Measurements from ENCODE around the gene CNTNAP2.

DNA sequence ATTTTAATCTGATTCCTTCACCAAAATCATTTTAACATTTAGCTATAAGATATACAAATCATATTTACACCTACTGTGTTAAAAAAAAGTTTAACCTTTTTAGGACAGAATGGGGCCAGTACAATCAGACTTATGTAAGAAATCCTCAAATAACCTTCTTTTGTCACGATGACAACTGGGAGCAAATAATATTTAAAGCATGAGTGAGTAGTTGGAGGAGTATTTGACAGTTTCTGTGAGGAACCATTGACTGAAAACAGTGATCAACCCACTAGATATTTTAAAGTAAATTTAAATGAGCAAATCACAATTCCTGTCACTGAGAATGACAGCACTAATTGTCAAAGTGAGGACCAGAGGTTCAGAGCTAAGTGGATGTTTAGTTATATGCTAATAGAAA is 289.1 kb downstream of the CNTNAP2 start:
- TF ChIP-seq, protein P1, sequence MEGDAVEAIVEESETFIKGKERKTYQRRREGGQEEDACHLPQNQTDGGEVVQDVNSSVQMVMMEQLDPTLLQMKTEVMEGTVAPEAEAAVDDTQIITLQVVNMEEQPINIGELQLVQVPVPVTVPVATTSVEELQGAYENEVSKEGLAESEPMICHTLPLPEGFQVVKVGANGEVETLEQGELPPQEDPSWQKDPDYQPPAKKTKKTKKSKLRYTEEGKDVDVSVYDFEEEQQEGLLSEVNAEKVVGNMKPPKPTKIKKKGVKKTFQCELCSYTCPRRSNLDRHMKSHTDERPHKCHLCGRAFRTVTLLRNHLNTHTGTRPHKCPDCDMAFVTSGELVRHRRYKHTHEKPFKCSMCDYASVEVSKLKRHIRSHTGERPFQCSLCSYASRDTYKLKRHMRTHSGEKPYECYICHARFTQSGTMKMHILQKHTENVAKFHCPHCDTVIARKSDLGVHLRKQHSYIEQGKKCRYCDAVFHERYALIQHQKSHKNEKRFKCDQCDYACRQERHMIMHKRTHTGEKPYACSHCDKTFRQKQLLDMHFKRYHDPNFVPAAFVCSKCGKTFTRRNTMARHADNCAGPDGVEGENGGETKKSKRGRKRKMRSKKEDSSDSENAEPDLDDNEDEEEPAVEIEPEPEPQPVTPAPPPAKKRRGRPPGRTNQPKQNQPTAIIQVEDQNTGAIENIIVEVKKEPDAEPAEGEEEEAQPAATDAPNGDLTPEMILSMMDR (IDR thresholded peaks at IDR 0.05; ENCODE audit: borderline replicate concordance, extremely low read depth, low read length, poor library complexity, severe bottlenecking): no peak
- TF ChIP-seq EZH2 (IDR thresholded peaks at IDR 0.05; ENCODE audit: borderline replicate concordance, low read depth, low read length, severe bottlenecking): no peak
